DMS114 treated with DMSO at 0.1 percent for 48 hours (cell line): ENCODE measurements around the gene LSS.

Source experiments
- DNase-seq: peaks from one replicate; lab custom pipeline; 2025; ENCODE audit not compliant: unreplicated experiment; lab: John Stamatoyannopoulos, UW

The LSS gene

DNA sequence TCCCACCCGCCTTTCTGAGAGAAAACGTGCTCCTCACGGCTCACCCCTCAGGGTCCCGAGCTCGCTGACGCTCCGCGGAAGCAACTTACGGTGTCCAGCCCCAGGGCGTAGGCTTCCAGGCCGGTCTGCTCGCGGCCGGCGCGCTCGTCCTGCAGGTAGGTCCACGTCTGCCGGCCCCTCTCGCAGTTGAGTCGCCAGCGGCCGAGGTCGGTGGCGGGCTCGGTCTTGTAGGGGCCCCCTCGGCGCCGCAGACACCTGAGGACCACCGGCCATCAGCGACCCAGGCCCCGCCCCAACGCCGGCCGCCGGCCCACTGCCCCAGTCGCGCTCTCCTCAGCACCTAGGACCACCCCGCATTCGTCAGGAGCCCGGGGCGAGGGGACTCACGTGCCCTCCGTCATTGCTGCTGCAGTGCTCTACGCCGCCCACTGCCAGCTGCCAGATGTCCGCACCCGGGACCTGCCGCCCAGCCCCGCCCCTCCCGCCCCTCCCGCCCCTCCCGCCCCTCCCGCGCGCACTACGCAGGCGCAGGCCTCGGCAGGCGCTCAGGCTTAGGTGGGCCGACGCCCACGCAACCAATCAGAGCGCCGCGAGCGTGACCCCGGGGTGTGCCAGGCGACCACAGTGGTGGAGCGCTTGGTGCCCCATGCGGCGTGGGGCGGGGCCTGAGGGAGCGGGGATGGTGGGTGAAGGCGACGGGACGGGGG, at the start of gene LSS:
TSS of gene LSS (minus strand) at position 430 of the 707 bp plus-strand sequence. CDS start at position 401, 29 bp downstream.
- DNase-seq, result peak; percentile 71

DNA sequence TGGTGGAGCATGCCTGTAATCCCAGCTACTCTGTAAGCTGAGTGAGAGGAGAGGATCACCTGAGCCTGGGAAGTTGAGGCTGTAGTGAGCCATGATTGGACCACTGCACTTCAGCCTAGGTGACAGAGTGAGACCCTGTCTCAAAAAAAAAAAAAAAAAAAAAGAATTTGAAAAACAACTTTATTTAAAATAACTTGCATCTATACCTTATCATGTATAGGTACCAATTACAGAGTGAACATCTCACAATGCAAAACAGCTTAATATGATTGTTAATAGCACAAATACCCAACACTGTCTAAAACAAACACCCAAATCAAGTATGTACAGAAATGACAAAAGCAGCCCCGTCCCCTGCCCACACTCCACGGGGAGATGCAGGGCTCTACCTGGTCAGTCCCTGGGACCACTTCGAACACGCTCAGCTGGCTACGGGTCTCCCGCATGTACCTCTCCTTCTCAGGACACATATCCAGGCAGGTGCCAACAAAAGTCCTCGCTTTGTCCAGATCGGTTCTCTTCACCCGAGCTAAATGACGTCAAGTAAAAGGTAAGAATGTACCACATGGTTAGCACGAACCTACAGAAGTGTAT, 46.3 kb upstream of the LSS start:
- no peak for DNase-seq

DNA sequence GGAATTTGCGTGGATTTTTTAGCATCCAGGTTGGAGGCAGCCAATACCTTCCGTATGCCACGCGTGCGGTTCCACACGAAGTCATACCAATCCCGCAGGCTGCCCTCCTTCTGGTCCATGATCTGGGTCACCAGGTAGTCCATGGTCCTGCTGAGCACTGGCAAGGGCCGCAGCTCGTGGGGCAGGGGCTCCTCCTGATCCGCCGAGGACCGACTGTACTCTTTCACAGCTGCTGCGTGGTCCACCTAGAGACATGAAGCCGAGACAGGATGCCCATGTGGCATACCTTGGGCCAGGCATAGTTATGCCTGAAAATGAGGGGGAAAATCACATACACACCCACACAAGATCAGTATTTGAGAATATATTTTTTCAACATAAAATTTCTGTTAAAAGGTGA, 44.8 kb upstream of the LSS start:
- DNase-seq, result no peak

DNA sequence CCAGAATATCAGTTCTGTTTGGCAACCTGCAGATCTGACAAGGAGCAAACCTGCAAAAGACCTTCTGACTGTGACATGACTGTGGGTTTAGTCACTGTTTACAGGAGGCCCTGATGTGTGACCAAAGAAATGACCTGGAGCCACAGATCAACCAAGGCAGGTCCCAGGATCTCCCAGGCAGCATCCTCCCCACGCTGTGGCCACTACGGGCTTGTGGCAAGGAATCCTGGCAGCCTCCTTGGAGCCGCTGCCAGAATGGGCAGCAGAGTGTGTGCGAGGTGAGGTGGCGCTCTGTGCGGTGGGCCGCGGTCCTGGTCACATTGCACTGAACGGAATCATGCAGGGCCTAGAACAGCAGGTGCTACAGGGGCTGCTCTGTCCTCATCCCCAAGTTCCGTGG, 40.9 kb upstream of the LSS start:
- no peak for DNase-seq

DNA sequence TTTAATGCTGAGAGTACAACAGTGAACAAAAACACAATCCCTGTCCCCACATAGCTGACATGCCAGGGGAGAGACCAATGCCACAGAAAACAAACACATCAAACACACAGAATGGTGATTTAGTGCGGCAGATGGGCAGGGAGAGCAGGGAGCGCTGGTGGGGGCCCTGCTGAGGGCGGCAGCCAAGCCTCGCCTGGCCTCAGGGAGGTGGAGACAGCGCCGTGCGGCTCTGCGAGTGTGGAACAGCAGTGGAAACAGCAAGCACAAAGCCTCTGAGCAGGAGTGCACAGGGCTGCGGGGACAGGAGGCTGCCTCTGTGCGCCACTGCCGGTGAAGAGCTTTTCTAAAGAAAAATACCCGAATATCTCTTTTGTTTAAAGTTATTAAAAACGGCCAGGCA, 39.8 kb upstream of the LSS start:
- no peak for DNase-seq

DNA sequence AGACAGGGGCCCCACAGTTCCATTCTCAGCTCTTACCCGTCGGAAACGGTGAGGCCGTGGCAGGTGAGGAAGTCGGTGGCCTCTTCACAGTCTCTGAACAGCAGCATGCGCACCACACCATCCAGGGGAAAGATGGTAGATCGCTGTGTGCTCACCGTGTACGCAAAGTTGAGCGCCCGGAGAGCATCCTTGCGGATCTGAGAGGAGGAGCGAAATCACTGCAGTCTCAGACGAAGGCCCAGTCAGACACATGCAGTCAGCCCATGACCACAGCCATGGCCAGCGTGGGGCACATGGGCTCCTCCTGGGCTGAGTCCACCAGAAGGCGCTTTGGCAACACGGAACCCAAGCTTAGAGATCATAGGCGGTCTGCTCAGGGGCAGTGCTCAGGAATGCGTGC, 38.4 kb upstream of the LSS start:
- no peak for DNase-seq

DNA sequence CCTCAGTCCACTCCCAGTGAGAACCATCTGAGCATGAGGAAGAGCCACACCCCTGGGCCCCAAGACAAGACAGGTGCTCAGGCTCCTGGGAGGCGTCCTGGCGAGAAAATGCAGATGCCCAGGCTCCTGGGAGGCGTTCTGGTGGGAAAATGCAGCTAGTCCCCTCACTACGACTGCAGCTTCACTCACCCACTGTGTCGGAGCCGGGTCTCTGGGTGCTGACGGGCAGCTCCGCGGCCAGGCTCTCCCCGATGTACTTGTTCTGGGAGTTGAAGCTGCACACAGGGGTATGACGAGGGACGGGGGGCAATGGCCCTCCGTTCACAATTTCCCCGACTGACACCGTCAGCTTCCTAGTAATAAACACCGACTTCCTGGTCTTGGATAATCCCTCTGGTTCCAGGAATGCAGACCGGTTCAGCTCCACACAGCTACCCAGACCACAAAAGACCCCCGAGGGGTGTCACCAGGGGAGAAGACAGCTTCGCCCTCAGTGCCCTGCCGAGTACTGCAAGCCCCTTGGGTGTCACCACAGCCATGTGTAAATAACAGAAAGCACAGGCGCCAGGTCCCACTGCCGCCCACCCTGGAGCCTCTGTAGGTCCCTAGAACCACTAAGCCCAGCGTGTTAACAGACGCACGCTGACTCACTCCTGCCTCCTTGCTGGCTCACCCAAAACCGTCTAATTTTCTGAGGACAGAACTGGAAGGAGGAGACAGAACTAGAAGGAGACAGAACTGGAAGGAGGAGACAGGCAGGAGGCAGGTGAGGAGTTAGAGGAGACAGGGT, 37.4 kb upstream of the LSS start:
- DNase-seq, result no peak

DNA sequence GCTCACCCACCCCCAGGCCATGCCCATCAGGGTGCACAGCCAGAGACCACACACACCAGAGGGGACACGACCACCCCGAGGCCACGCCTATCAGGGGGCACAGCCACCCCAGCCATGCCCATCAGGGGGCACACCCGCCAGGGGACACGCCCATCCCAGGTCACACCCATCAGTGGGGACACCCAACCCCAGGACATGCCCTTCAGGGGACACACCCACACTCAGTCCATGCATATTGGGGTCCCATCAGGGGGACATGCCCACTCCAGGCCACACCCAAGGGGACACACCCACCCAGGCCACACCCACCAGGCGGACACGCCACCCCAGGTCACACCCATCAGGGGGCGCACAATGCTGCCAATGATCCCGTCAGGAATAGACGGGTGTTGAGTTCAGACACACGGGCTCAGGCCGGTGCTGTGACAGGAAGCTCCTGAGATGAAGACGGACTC, 36.1 kb upstream of the LSS start:
- no peak for DNase-seq

DNA sequence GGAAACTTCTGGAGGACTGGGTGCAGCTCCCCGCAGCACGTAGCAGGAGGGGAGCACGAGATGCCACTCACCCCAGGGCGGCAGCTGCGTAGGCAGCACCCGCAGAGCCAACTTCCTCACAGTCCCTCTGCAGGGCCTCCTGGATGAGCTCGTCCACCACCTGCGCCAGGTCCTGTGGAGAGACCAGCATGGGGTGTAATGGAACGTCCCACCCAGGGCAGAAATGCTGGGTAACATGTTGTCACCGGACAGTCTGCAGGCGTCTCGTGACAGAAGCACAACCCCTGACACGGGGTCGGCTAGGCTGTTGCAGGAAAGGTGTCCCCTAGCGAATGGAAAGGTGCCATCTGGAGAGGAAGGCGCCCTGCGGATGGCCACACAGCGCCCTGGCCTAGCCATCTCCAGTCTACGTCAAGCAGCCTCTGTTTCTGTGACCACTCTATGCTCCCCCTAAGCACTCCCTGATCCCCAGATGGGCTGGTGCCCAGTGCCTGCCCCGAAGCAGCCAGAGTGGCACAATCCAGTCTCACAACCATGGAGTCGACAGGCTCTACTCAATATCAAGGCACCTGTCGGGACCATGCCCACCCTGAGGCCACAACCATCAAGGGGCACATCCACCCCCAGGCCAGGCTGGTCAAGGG, 35.6 kb upstream of the LSS start:
- no peak for DNase-seq

DNA sequence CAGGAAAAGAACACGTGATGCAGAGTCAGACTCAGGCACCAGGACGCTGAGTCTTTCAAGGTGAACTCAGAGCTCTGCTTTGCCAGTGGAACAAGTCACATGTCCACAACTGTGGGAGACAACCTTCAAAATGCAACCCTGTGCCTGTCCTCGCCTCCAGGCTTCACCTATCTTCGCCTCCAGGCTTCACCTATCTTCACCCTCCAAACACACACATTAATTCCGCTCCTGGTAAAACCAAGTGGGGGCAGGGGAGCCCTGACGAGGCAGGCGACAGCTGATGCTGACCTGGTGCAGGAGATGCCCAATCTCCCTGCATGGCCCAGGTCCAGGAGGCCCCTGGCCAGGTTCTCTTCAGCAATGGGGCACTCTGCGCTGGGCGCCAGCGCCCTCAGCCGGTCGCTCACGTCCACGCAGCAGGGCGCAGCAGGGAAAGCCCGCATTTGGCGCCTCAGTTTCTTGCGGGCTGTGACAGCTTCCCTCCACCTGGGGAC, 28.0 kb upstream of the LSS start:
- DNase-seq, result no peak

DNA sequence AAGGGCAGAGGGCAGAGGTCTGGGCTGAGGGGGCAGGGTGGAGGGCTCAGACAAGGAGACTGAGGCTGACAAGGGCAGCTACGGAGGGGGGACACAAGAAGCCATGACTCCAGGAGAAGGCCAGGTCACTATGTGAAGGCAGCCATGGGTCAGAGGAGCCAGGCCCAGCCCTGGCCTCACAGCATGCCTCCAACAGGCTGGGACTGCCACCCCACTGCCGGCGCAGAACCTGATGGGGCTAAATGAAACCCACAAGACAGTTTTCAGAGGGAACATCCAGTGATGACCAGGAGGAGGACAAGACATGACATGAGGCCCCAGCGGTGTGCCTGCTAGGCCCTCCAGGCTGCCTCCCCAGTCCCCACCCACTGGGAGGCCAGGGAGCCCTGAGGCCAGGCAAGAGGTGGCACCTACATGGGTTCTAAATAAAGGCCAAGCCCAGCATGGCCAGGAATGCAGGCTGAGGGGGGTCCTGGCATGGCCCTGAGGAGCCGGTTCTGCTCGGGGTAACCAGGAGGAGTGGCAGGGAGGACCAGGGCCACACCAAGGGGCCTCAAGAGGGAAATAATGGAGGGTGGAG, 27.3 kb upstream of the LSS start:
- no peak for DNase-seq

DNA sequence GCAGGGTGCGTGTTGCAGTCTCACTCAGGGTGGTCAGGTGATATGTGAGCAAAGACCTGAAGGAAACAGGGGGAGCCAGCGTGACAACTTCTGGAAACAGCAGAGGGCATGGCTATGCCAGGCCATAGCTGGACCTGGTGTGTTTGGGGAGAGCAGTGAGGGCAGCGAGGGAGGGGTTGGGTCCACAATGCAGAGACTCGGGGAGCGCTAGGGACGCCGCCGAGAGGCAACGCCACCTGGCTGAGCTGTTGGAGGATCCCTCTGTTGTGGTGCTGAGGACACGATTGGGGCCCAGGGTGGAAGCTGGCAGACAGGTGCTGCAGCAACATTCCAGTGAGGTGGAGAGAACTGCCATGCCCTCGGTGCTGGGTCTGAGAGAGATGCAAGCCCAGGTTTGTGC, 26.6 kb upstream of the LSS start:
- DNase-seq, result no peak

DNA sequence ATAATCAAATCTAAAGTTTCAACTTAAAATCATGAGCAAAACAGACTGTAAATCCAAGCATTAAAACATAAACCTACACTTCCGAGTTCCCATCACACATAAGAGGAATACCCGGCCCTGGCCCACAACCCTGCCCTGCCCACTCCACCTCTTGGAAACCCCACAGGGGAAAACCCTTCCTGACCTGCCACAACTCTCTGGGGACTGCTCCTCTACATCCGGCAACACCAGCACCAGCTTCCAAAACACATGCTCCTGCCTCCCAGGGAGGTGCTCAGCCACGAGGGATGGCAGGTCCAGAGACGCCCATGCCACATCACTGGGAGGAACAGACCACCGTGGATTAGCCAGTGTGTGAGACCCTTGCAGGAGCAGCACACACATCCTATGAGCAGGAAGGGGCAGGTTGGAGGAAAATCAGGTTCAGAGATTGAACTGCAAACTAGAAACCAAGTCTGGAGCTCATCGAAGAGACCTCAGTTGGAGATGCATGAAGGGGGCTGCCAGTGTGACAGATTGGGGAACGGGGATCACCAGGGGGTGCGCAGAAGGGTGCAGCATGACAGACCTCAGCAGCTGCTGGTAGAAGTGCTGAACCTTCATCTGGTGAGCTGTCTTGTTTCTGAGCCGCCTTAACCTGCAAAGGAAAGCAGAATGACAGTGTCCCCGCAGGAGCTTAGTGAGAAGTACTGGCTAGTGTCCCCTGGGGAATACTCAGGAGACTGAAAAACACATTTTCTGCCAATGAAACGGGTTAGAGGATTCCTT, 25.8 kb upstream of the LSS start:
- no peak for DNase-seq

DNA sequence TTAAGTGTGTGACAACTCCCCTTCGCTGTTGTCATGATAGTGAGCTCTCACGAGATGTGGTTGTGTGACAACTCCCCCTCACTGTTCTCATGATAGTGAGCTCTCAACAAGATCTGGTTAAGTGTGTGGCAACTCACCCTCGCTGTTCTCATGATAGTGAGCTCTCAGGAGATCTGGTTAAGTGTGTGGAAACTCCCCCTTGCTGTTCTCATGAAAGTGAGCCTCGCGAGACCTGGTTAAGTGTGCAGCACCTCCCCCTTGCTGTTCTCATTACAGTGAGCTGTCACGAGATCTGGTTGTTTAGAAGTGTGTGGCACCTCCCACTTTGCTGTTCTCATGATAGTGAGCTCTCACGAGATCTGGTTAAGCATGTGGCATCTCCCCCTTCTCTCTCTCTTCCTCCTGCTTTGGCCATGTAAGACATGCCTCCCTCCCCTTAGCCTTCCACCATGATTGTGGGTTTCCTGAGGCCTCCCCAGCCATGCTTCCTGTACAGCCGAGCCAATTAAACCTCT, 25.1 kb upstream of the LSS start:
- DNase-seq, result no peak

DNA sequence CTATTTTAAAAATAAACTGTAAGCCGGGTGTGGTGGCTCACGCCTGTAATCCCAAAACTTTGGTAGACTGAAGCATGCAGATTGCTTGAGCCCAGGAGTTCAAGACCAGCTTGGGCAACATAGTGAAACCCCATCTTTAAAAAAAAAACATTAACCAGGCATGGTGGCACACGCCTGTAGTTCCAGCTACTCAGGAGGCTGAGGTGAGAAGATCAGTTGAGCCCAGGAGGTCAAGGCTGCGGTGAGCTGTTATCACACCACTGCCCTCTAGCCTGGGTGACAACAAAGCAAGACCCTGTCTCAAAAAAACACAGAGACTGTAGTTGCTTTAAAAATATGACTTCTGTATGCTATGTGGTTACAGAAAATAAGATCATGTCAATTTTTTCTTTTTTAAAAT, 24.3 kb upstream of the LSS start:
- no peak for DNase-seq

DNA sequence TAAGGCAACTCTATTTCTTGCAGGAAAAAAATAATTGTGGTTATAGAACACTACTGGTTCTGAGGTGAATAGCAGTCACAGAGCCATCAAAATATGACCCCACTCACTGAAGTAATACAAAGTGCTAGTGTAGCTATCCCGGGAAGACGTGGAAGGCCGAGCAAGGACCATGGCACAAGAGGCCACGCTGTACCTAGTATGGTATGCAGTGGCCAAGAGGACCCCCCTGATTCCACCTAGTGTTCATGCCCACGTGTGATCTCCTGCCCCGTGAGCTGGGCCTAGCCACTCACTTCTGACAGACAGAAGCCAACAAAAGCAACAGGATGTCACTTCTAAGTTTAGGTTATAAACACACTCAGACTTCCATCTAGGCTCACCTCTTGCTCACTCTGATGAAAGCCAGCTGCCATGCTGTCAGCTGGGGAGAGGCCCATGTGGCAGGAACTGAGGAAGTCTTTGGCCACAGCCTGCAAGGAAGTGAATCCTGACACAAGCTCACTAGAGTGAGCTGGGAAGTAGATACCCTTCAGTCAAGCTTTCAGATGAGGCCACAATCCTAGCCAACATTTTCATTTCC, 21.7 kb upstream of the LSS start:
- no peak for DNase-seq

DNA sequence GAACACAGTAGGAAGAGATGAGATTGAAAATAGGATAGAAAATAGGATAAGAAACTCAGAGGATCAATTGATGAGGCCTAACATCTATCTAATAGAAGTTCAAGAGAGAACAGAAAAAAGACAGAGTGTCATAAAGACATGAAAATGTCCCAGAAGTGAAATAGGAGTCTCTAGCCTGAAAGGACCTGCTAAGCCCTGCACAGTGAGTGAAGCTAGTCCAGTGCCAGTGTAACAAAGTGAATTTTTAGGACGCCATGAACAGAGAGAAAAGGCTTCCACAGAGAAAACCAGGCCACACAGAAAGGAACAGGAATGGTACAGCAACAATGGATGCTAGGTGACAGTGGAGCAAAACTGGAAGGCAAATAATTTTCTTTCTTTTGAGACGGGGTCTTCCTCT, 20.3 kb upstream of the LSS start:
- DNase-seq, result no peak

DNA sequence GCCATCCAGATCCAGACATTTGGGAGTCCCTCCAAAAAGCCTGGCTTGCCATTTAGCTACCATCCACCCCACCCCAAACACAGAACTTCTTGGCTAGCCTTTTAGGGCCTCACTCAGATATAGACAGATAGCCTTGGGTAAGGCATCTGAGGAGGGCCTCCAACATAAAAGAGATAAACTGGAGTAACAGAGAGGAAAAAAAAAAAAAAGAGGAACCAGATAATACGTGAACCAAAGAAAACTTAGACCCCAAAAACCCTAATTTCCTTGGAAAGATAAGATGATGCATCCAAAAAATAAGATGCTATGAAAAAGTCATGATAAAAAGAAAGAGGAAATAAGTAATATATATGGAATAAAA, 19.8 kb upstream of the LSS start:
- DNase-seq, result no peak

DNA sequence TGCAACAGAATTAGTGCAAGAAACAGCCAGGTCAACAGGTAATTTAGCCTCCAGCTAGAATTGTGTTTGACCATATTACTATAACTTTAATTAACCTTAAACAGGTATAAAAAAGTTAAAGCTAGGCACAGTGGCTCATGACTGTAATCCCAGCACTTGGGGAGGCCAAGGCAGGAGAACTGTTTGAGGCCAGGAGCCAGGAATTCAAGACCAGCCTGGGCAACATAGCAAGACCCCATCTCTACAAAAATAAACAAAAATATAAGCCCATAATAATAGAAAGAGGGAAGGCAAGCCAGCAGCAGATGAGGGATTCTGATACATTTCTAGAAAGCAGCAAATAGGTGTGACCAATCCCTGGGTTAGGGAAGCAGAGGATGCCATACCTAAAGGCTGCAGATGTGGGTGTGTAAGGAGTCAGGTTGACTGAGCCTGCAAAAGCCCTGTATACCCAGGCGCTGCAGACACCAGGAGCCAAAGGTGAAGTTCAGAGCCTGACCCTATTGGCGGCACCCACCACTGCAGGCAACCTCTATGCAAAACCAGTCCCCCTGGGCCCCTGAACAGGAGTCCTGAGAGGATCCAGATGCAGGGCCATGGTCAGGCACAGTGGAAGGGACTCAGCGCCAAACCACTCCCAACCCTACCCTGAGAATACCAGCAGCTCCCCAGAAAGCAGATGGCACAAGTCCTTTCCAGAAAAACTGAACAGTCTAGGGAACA, 19.3 kb upstream of the LSS start:
- DNase-seq, result no peak
